HTR-8/SVneo (cell line): ENCODE data around the gene OR4N2.
"Not testable (repeated sequence)": the region's sequence is repeated elsewhere in the genome, so short reads cannot be mapped to it uniquely, and the experiment has no call there.

ENCODE experiments used
- DNase-seq: peaks from one replicate; pipeline ENCODE4 v3.0.0; 2011; ENCODE audit warnings: low spot score, mixed read lengths; ENCODE audit not compliant: insufficient read length
- FAIRE-seq: peaks from 2 replicates; lab custom pipeline; 2011; peaks lifted over from hg19 to GRCh38; lab: Jason Lieb, UNC

OR4N2 gene

DNA sequence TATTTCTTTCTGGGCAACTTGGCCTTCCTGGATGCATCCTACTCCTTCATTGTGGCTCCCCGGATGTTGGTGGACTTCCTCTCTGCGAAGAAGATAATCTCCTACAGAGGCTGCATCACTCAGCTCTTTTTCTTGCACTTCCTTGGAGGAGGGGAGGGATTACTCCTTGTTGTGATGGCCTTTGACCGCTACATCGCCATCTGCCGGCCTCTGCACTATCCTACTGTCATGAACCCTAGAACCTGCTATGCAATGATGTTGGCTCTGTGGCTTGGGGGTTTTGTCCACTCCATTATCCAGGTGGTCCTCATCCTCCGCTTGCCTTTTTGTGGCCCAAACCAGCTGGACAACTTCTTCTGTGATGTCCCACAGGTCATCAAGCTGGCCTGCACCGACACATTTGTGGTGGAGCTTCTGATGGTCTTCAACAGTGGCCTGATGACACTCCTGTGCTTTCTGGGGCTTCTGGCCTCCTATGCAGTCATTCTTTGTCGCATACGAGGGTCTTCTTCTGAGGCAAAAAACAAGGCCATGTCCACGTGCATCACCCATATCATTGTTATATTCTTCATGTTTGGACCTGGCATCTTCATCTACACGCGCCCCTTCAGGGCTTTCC is 24.2 kb downstream of the OR4N2 start:
- DNase-seq, FAIRE-seq: not testable (repeated sequence)

DNA sequence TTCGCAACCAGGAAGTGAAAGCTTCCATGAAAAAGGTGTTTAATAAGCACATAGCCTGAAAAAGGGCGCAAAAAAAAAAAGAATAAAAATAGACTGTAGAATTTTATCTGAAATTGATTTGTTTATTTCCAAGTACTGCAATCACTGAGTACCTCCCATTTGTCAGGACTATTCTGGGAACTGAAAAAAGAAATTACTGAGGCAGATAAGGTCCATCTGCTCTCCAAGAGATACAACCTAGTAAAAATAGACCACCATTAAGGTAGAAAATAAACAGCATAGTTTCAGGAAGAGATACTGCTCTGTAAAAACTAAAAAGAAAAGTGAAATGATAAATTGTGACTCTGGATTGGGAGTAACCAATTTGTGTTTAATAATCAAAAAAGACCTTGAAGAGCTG is 24.7 kb downstream of the OR4N2 start:
- no peak for DNase-seq
- FAIRE-seq, result no peak

DNA sequence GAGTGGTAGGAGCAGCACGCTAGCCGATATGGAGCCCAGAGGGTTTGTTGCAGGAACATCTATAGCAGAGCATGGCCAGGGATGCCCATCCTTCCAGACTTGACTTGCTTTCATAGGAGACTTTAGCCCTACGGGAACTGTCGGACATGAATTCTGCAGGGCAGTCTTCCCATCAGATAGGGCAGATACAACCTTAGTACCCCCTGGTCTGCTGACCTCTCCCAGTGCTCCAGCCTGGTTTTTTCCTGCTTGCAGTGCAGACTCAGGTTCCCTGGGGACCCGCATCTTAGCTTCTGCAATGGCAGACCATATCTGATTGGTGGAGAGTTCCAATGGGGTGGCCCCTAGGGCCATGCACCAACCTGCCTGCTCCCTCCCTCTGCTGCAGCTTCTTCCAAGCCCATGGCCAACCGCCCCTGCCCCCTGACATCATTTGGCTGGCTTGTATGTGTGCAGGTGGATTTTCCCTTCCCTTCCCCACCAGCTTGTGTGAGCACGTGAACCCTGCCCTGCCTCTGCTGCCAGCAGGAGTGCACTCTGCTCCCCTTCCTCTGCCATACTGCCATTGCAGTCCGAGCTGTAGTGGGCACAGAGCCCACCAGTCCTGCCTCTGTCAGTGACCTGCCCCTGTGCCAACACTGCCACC is 30.8 kb downstream of the OR4N2 start:
- DNase-seq, FAIRE-seq: not testable (repeated sequence)

DNA sequence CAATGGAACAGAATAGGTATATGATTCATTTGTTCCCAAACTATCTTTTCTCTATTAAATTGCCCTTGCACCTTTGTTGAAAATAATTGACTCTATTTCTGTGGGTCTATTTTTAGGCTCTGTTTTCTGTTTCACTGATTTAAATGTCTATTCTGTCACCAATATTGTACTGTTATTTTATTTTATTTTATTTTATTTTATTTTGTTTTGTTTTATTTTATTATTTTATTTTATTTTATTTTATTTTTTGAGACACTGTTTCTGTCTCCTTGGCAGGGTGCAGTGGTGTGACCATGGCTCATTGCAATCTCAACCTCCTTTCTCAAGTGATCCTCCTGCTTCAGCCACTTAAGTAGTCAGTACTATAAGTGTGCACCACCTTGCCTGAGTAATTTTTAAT is 34.9 kb downstream of the OR4N2 start:
- no peak for DNase-seq
- FAIRE-seq, result no peak

DNA sequence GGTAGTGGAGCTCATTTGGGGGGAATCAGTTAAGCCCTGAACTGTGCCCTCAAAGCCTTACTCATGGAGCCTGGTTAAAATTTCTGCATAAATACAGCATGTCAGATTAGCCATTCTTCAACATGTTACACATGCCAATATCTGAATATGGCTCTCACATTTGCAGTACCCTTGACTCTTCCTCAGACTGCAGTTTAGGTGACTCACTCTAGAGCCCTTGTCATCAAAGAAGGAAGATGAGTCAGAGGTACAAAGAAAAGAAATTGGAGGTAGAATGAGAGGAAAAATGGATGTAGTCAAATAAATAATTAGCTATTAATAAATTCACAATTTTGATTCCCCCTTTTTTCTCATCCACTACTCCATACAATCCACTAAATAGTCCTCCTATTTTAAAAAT is 47.8 kb downstream of the OR4N2 start:
- FAIRE-seq (no peak), DNase-seq (no peak)

DNA sequence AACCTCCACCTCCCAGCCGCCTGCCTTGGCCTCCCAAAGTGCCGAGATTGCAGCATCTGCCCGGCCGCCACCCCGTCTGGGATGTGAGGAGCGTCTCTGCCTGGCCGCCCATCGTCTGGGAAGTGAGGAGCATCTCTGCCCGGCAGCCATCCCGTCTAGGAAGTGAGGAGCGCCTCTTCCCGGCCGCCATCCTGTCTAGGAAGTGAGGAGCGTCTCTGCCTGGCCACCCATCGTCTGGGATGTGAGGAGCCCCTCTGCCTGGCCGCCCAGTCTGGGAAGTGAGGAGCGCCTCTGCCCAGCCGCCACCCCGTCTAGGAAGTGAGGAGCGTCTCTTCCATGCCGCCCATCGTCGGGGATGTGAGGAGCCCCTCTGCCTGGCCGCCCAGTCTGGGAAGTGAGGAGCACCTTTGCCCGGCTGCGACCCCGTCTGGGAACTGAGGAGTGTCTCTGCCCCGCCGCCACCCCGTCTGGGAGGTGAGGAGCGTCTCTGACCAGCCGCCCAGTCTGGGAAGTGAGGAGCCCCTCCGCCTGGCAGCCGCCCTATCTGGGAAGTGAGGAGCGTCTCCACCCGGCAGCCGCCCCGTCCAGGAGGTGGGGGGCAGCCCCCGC is 62.6 kb downstream of the OR4N2 start:
- FAIRE-seq, DNase-seq: not testable (repeated sequence)

DNA sequence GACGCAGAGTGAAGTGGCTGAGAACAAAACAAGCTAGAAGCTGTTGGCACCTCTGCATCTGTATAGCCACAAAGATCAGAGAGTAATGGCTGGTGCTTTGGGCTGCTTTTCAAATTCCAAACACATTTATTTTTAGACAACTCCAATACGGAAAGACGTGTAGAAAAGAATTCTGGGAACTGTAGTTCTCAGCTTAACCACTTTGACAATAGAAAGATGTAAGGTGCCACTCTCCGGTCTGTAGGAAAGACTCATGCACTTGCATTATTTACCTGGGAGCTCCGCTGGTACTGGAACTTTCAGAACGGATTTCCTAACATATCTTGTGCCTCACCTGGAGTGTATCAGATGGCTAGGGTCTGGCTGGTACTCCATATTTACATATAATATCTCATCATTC is 69.6 kb downstream of the OR4N2 start:
- FAIRE-seq (no peak), DNase-seq (no peak)

DNA sequence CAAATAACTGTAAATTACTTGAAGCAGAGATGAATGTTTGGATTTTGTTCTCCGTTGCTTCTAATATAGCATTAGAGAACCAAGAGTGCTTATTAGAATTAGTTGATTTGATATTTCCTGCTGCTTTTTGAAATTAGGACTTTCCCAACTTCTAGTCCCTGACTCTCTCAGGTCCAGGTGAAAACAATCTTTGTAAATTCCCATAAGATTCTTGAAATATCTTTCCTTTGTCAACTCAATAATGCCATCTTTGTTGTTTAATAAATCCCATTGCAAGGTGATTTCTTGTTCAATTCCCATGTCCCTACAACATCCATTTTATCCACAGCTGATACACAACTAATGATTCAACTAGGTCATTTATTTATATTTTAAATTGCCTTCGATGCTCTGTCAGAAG is 71.3 kb downstream of the OR4N2 start, which contains the start of gene OR4K2:
TSS of gene OR4K2 (plus strand) at position 301 of the 400 bp plus-strand sequence. CDS start 1,126 bp downstream, outside the sequence.
- DNase-seq (no peak), FAIRE-seq (no peak)

DNA sequence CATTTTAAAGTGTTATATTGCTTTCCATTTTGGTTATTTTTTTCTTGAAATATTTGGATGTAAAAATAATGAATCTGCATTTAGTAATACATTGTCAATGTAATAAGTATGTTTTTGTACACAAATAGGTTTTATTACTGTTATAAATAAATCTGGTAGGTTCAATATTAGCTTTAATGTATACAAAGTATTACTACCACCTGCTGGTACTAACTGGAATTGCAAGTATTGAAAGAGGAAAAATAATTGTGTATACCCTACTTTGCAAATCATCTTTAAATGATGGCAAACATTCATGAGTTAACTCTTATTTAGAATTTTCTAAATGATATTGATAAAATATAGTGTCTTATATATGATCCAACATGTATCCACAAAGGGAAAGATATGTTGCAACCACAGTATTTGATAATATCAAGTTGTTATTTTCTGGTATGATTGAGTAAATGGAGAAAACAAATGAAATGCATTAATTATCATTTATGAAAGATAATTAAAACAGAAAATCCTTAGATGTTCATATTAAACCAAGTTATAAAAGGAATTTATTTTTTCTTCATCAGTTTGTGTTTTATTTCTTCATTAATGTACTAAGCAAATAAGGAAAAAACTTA is 74.6 kb downstream of the OR4N2 start:
- DNase-seq (peak; percentile 10), FAIRE-seq (no peak)
